Hepatocyte (in vitro differentiated cells): ENCODE data around the gene PCCA. TPM values are rescaled to one million over a fixed set of nuclear protein-coding genes. Genes with fewer than 3 reads are reported as not detected.

ENCODE experiments used
- DNase-seq: peaks from one replicate; pipeline ENCODE4 v3.0.0-alpha.2; 2016; ENCODE audit warnings: low spot score
- H2AFZ ChIP-seq: fragments of 200-600 bp; sonication (generic); 2 replicates; pipeline ENCODE4 v1.6.0; 2016; ENCODE audit warnings: antibody characterized with exemption, mild to moderate bottlenecking
- H3K27ac ChIP-seq: fragments of 200-600 bp; sonication (generic); 2 replicates; pipeline ENCODE4 v1.5.1; 2016; ENCODE audit warnings: mild to moderate bottlenecking
- H3K27me3 ChIP-seq: fragments of 200-600 bp; sonication (generic); 2 replicates; pipeline ENCODE4 v1.6.1; 2016
- H3K36me3 ChIP-seq: fragments of 200-600 bp; sonication (generic); replicated peaks from 2 replicates; pipeline ENCODE4 v1.5.1; 2016; ENCODE audit warnings: low read depth; ENCODE audit not compliant: insufficient read depth
- H3K4me1 ChIP-seq: fragments of 200-600 bp; sonication (generic); 2 replicates; pipeline ENCODE4 v1.5.1; 2016; ENCODE audit warnings: mild to moderate bottlenecking, moderate library complexity; ENCODE audit not compliant: insufficient read depth
- H3K4me2 ChIP-seq: fragments of 200-600 bp; sonication (generic); 2 replicates; pipeline ENCODE4 v1.6.0; 2016
- H3K4me3 ChIP-seq: fragments of 200-600 bp; sonication (generic); 2 replicates; pipeline ENCODE4 v1.5.1; 2016; ENCODE audit warnings: mild to moderate bottlenecking
- H3K79me2 ChIP-seq: fragments of 200-600 bp; sonication (generic); 2 replicates; pipeline ENCODE4 v1.6.0; 2017; ENCODE audit warnings: mild to moderate bottlenecking
- H3K9me2 ChIP-seq: fragments of 200-600 bp; sonication (generic); replicated peaks from 2 replicates; pipeline ENCODE4 v1.6.0; 2017; ENCODE audit warnings: mild to moderate bottlenecking; ENCODE audit not compliant: insufficient read depth
- H3K9me3 ChIP-seq: fragments of 200-600 bp; sonication (generic); 2 replicates; pipeline ENCODE4 v1.5.1; 2016; ENCODE audit warnings: low read depth, mild to moderate bottlenecking
- H4K20me1 ChIP-seq: fragments of 200-600 bp; sonication (generic); 2 replicates; pipeline ENCODE4 v1.6.0; 2016; ENCODE audit warnings: mild to moderate bottlenecking; ENCODE audit not compliant: insufficient read depth, poor library complexity, severe bottlenecking
- CTCF ChIP-seq: fragments of 200-600 bp; sonication (generic); IDR thresholded peaks from 2 replicates; pipeline ENCODE4 v1.5.1; 2016; ENCODE audit warnings: antibody characterized with exemption, mild to moderate bottlenecking; ENCODE audit not compliant: poor library complexity
- EZH2 ChIP-seq: fragments of 200-600 bp; sonication (generic); IDR thresholded peaks from 2 replicates; pipeline ENCODE4 v1.6.1; 2016; ENCODE audit warnings: antibody characterized with exemption, mild to moderate bottlenecking, borderline replicate concordance
- EZH2phosphoT487 ChIP-seq: fragments of 200-600 bp; sonication (generic); IDR thresholded peaks from one replicate; pipeline ENCODE4 v1.6.1; 2018; ENCODE audit warnings: antibody characterized with exemption, mild to moderate bottlenecking, low read depth, moderate library complexity; ENCODE audit not compliant: unreplicated experiment, severe bottlenecking
- WGBS: methylation state at CpG from one replicate; pipeline ENCODE4 v1.1.6; 2016; ENCODE audit warnings: low lambda C conversion rate; ENCODE audit errors: missing lambda C conversion rate; 5-methylcytosine and 5-hydroxymethylcytosine counted together
- polyA plus RNA-seq: library from polyadenylated mRNA; unstranded; fragments of >200 nt; fragmentation: Nextera tagmentation; extraction: Ambion mirVana; gene quantifications from 2 replicates; pipeline ENCODE4 v1.2.1, GENCODE V29; 2016
- total RNA-seq: library from RNA; depleted of rRNA; stranded (reverse); fragments of >200 nt; gene quantifications from 2 replicates; pipeline ENCODE4 v1.2.3, GENCODE V29; 2014

Gene PCCA
- total and polyA plus RNA-seq, 2 experiments from 2014 or later: 23.6 to 28.2 TPM

DNA sequence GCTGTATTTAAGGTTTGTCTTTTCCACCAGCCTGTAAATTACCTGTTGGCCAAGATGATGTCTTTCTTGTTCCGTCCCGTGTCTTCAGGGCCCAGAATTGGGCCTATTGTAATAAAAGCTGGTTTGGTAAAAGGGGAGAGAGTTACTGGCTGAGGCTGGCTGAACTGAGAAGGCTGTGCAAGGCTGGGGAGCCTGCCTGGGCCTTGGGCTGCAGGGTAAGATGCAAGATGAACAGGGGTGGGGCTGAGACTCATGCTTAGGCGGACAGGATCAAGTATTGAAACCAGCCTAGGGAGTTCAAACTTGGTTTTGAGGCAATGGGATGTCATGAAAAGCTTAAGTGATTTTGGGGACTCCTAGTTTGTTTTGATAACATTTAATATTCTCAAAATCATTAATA, 142.3 kb downstream of the PCCA start:
- no peaks in the 10 kb centered on the region for H3K9me2 ChIP-seq
- H2AFZ ChIP-seq: no peak overlapping the region
- H3K9me3 ChIP-seq: no peaks in the 10 kb centered on the region
- H3K4me2 ChIP-seq: no peak overlapping the region
- H3K27ac ChIP-seq: no peak overlapping the region
- no peak for DNase-seq
- no peaks in the 10 kb centered on the region for H3K36me3 ChIP-seq
- 92% methylated on average over 3 of the region's 3 CpGs for WGBS
- no peaks in the 10 kb centered on the region for H4K20me1 ChIP-seq
- H3K79me2 ChIP-seq: no peaks in the 10 kb centered on the region
- no peak overlapping the region for H3K4me3 ChIP-seq
- H3K4me1 ChIP-seq: peaks cover 13% of the 10 kb centered on the region
- TF ChIP-seq CTCF: no peak
- TF ChIP-seq EZH2phosphoT487: no peak
- TF ChIP-seq EZH2: no peak
- no peaks in the 10 kb centered on the region for H3K27me3 ChIP-seq

DNA sequence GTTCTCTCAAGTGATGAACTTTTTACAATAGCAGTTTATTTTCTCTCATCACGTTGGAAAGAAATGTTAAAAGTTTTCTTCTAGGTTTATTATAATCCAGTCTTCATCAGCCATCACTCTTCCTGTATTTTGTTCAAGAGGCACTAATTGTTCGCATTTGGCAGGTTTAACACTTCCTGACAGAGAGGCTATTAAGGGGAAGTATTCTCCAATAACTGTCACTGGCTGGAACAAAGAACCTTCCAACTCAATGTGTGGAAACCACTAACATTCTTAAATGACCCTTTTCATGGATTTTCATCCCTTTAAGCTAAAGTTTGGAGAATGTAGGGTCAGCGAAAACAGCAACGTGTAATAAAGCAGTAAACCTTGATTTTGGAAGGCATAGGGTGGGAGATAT, 145.1 kb downstream of the PCCA start:
- Histone ChIP-seq H3K36me3 (no peaks in the 10 kb centered on the region), H3K27ac (no peak overlapping the region), H3K4me1 (peaks cover 13% of the 10 kb centered on the region), H3K4me3 (no peak overlapping the region), H3K4me2 (no peak overlapping the region), H3K27me3 (no peaks in the 10 kb centered on the region), H4K20me1 (no peaks in the 10 kb centered on the region), H3K9me3 (no peaks in the 10 kb centered on the region), H3K79me2 (no peaks in the 10 kb centered on the region), H3K9me2 (no peaks in the 10 kb centered on the region), H2AFZ (no peak overlapping the region)
- TF ChIP-seq EZH2 (no peak), EZH2phosphoT487 (no peak), CTCF (no peak)
- WGBS: 55% methylated on average over 4 of the region's 4 CpGs
- no peak for DNase-seq

DNA sequence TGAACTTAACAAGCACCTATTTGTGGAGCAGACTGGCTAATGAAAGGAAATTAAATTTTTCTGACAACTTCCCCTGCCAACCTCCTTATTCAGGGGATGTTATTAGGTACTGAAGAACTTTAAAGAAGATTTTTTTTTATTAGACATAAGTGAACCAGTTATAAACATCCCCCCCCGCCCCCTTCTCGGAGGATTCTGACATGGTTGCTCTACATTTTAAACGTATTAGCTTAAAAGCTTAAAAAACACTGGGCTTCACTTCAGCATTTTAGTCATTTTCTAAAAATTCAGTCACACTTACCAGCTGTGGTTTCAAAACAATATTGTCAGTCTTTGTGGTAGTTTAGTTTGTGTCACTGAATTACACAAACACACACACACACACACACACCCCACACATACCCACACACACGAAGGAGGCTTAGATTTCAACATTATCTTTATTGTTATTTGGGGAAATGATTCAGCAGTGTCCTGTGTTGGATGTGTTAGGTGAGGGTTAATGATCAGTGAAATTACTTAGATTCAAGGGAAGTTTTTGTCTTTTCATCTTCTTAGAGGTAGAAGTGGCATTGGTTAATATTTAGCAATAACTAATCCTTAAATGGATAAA, 145.7 kb downstream of the PCCA start:
- DNase-seq: no peak
- Histone ChIP-seq H3K79me2 (no peaks in the 10 kb centered on the region), H3K9me3 (no peaks in the 10 kb centered on the region), H3K27ac (no peak overlapping the region), H3K4me1 (peaks cover 11% of the 10 kb centered on the region), H3K4me2 (peak overlapping the region; percentile 22), H4K20me1 (no peaks in the 10 kb centered on the region), H3K27me3 (no peaks in the 10 kb centered on the region), H3K36me3 (no peaks in the 10 kb centered on the region), H3K9me2 (no peaks in the 10 kb centered on the region), H2AFZ (no peak overlapping the region), H3K4me3 (no peak overlapping the region)
- TF ChIP-seq EZH2phosphoT487 (no peak), CTCF (no peak), EZH2 (no peak)
- 31% methylated on average over 4 of the region's 4 CpGs for WGBS
